Measurements from ENCODE around the gene EHBP1. TPM values are rescaled to one million over a fixed set of nuclear protein-coding genes. Genes with fewer than 3 reads are reported as not detected.

Gene EHBP1
- polyA plus RNA-seq, 1 of the 3 experiments (the other 2 are of a cell fraction), result 62.7 TPM

- POLR2A ChIA-PET, result no interaction called here
- Histone ChIP-seq H3K27ac (ENCODE audit: low read depth in 2 of 2, low read length in 1 of 2) (peak overlapping the region in 1 of 2 experiments; percentile 43; a peak in 2 of 4 replicates), H3K9ac (no peak overlapping the region), H3F3A (replicated peaks; ENCODE audit: insufficient read depth) (no peaks in the 10 kb centered on the region), H3K27me3 (ENCODE audit: insufficient read depth) (no peaks in the 10 kb centered on the region), H3K9me2 (no peaks in the 10 kb centered on the region), H3K9me3 (no peaks in the 10 kb centered on the region), H3K4me3 (ENCODE audit: low read depth in 2 of 2, low read length in 1 of 2) (no peak overlapping the region), H2AFZ (ENCODE audit: low read depth) (no peak overlapping the region), H3K79me2 (ENCODE audit: insufficient read depth) (peaks cover 40% of the 10 kb centered on the region), H3K4me2 (no peak overlapping the region), H3K4me1 (ENCODE audit: control insufficient read depth in 1 of 2, insufficient read depth in 2 of 2, low read depth in 1 of 2, low read length in 1 of 2) (peaks cover 0 to 3% of the 10 kb centered on the region in 2 experiments; a peak in 1 of 4 replicates), H4K20me1 (ENCODE audit: insufficient read depth) (no peaks in the 10 kb centered on the region), H3K36me3 (replicated peaks in 1 of 2; ENCODE audit: control insufficient read depth in 1 of 2, insufficient read depth in 2 of 2, low read length in 1 of 2) (peaks cover 2 to 3% of the 10 kb centered on the region in 2 experiments)
- TF ChIP-seq NFIC (IDR thresholded peaks at IDR 0.05; ENCODE audit: borderline replicate concordance), result peak; percentile 91
- peak; percentile 20; the same call in 1 of the 2 replicates for TF ChIP-seq RXRA (IDR thresholded peaks at IDR 0.05; ENCODE audit: borderline replicate concordance, low read depth)
- no peak for TF ChIP-seq SMC3 (IDR thresholded peaks at IDR 0.05; ENCODE audit: low read depth, low read length)
- DNase-seq, result no peak
- CTCF ChIA-PET, result interaction anchor here (0.9 kb wide), 1 partner anchor 26 kb away, joined by 3 read pairs; no protein-coding TSS in a partner anchor
Observed at GRCh38 chr2:62814123-62814522, 108.6 kb downstream of the EHBP1 start.

- Histone ChIP-seq H3K9me3 (no peaks in the 10 kb centered on the region), H3K4me3 (ENCODE audit: low read depth in 2 of 2, low read length in 1 of 2) (no peak overlapping the region), H3K27ac (ENCODE audit: low read depth in 2 of 2, low read length in 1 of 2) (no peak overlapping the region), H3F3A (replicated peaks; ENCODE audit: insufficient read depth) (no peaks in the 10 kb centered on the region), H3K9me2 (no peaks in the 10 kb centered on the region), H3K9ac (no peak overlapping the region), H3K4me2 (no peak overlapping the region), H3K4me1 (ENCODE audit: control insufficient read depth in 1 of 2, insufficient read depth in 2 of 2, low read depth in 1 of 2, low read length in 1 of 2) (no peaks in the 10 kb centered on the region; a peak in 2 of 4 replicates), H2AFZ (ENCODE audit: low read depth) (no peak overlapping the region), H3K79me2 (ENCODE audit: insufficient read depth) (peaks cover 60% of the 10 kb centered on the region), H3K27me3 (ENCODE audit: insufficient read depth) (no peaks in the 10 kb centered on the region), H4K20me1 (ENCODE audit: insufficient read depth) (no peaks in the 10 kb centered on the region), H3K36me3 (replicated peaks in 1 of 2; ENCODE audit: control insufficient read depth in 1 of 2, insufficient read depth in 2 of 2, low read length in 1 of 2) (peaks cover 0 to 2% of the 10 kb centered on the region in 2 experiments)
- POLR2A ChIA-PET, result no interaction called here
- DNase-seq, result no peak
- no peak for TF ChIP-seq MAX (IDR thresholded peaks at IDR 0.05; ENCODE audit: low read depth)
- TF ChIP-seq POLR2AphosphoS5 (IDR thresholded peaks at IDR 0.05; ENCODE audit: low read depth, low read length), result no peak
- TF ChIP-seq CTCF (IDR thresholded peaks at IDR 0.05), result no peak
- TF ChIP-seq EZH2phosphoT487 (IDR thresholded peaks at IDR 0.05; ENCODE audit: borderline replicate concordance, low read depth), result no peak
- no peak for TF ChIP-seq RAD21 (IDR thresholded peaks at IDR 0.05; ENCODE audit: low read length)
- no peak for TF ChIP-seq TAF1 (IDR thresholded peaks at IDR 0.05; ENCODE audit: borderline replicate concordance, low read depth, low read length)
- TF ChIP-seq NRF1 (IDR thresholded peaks at IDR 0.05; ENCODE audit: low read depth, low read length), result no peak
- TF ChIP-seq TEAD4 (IDR thresholded peaks at IDR 0.05; ENCODE audit: borderline replicate concordance, insufficient read depth), result no peak
- CTCF ChIA-PET, result no interaction called here
- 76% methylated on average over 1 of the region's 1 CpG for WGBS (ENCODE audit: low lambda C conversion rate)
Observed at GRCh38 chr2:62817348-62817747, 111.8 kb downstream of the EHBP1 start.
